HG02759 (cell line): ENCODE measurements around the gene RBPJ.
A peak's percentile ranks its signal among the peaks of the same experiment; 100 is the strongest.

ENCODE experiments used
- ATAC-seq: cut with Tn5 transposase; IDR thresholded peaks from one replicate; pipeline ENCODE4 v1.9.1; 2021; ENCODE audit warnings: mild to moderate bottlenecking, moderate library complexity; ENCODE audit not compliant: unreplicated experiment

Gene RBPJ

GRCh38 chr4:26452565-26453531 lies 132.0 kb downstream of the RBPJ start:
- no peak for ATAC-seq

- no peak for ATAC-seq
Measured at GRCh38 chr4:26454961-26455360, 134.1 kb downstream of the RBPJ start.

- no peak for ATAC-seq
Measured at GRCh38 chr4:26455571-26455970, 134.8 kb downstream of the RBPJ start.

- no peak for ATAC-seq
Measured at GRCh38 chr4:26457412-26457811, 136.6 kb downstream of the RBPJ start.

GRCh38 chr4:26458157-26458561 lies 137.3 kb downstream of the RBPJ start:
- ATAC-seq: no peak

- ATAC-seq: peak; percentile 68
Measured at GRCh38 chr4:26459054-26459755, 138.4 kb downstream of the RBPJ start.

- ATAC-seq: no peak
Measured at GRCh38 chr4:26459756-26460530, 139.1 kb downstream of the RBPJ start.

GRCh38 chr4:26462874-26463273 lies 142.1 kb downstream of the RBPJ start:
- ATAC-seq: no peak

- no peak for ATAC-seq
Measured at GRCh38 chr4:26463386-26463785, 142.6 kb downstream of the RBPJ start.

- ATAC-seq: no peak
Measured at GRCh38 chr4:26464420-26465095, 143.7 kb downstream of the RBPJ start.

- ATAC-seq: no peak
Measured at GRCh38 chr4:26466578-26467270, 145.9 kb downstream of the RBPJ start.

- ATAC-seq: no peak
Measured at GRCh38 chr4:26467724-26468123, 146.9 kb downstream of the RBPJ start.

GRCh38 chr4:26468283-26468949 lies 147.6 kb downstream of the RBPJ start:
- no peak for ATAC-seq

GRCh38 chr4:26468977-26469376 lies 148.2 kb downstream of the RBPJ start:
- no peak for ATAC-seq

GRCh38 chr4:26471890-26472289 lies 151.1 kb downstream of the RBPJ start:
- no peak for ATAC-seq

GRCh38 chr4:26473893-26474292 lies 153.1 kb downstream of the RBPJ start:
- no peak for ATAC-seq

GRCh38 chr4:26474551-26474950 lies 153.7 kb downstream of the RBPJ start:
- no peak for ATAC-seq

- ATAC-seq: no peak
Measured at GRCh38 chr4:26475716-26476115, 154.9 kb downstream of the RBPJ start.

GRCh38 chr4:26476545-26476944 lies 155.7 kb downstream of the RBPJ start:
- no peak for ATAC-seq

GRCh38 chr4:26478330-26478729 lies 157.5 kb downstream of the RBPJ start:
- ATAC-seq: no peak
